ENCODE measurements around the gene NME2. TPM values are rescaled to one million over a fixed set of nuclear protein-coding genes. Genes with fewer than 3 reads are reported as not detected.
A peak's percentile ranks its signal among the peaks of the same experiment; 100 is the strongest.

Gene NME2
- total and polyA plus RNA-seq, 10 of the 15 experiments (the other 5 are each of a cell fraction or from before 2014, with no cell fraction given), result 497 to 1,030 (median 786) TPM

DNA sequence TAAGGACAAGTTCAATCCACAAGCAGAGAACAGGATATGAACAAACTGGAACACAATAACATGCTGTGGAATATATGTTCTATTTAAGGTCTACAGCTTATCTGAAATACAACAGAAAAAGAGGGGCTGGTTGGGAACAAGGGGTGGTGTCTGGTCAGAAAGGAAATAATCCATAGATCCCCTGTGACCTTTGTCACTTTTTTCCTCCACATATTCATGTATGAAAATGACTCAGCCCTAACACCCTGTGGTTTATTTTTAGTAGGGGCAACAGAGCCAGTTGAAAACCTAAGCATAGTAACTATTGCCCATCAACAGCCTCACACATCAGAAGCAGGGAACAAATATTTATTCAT is 33.3 kb upstream of the NME2 start (continued):
- TF ChIP-seq MEF2B (IDR thresholded peaks at IDR 0.05; ENCODE audit: partially characterized antibody, poor library complexity, severe bottlenecking), result peak; percentile 71
- no peak for TF ChIP-seq FOXM1 (IDR thresholded peaks at IDR 0.05; ENCODE audit: low read depth, low read length)
- 0 out of 2 replicates have a peak, but pooled peaks have one; percentile 20 for TF ChIP-seq MTA2 (IDR thresholded peaks at IDR 0.05; ENCODE audit: low read depth)
- TF ChIP-seq IRF4 (IDR thresholded peaks at IDR 0.05; ENCODE audit: low read depth, low read length), result 0 out of 2 replicates have a peak, but pooled peaks have one; percentile 43
- TF ChIP-seq RUNX3 (IDR thresholded peaks at IDR 0.05; ENCODE audit: low read length), result peak; percentile 62
- TF ChIP-seq NR2C2 (IDR thresholded peaks at IDR 0.05; ENCODE audit: borderline replicate concordance, control insufficient read depth, insufficient read length, low read depth), result no peak
- TF ChIP-seq, protein P1, sequence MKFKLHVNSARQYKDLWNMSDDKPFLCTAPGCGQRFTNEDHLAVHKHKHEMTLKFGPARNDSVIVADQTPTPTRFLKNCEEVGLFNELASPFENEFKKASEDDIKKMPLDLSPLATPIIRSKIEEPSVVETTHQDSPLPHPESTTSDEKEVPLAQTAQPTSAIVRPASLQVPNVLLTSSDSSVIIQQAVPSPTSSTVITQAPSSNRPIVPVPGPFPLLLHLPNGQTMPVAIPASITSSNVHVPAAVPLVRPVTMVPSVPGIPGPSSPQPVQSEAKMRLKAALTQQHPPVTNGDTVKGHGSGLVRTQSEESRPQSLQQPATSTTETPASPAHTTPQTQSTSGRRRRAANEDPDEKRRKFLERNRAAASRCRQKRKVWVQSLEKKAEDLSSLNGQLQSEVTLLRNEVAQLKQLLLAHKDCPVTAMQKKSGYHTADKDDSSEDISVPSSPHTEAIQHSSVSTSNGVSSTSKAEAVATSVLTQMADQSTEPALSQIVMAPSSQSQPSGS (IDR thresholded peaks at IDR 0.05; ENCODE audit: low read length), result peak; percentile 62; the same call in 1 of the 2 replicates
- peak; percentile 80 for TF ChIP-seq NR2F1 (conservative IDR thresholded peaks at IDR 0.05)
- TF ChIP-seq, protein P2, sequence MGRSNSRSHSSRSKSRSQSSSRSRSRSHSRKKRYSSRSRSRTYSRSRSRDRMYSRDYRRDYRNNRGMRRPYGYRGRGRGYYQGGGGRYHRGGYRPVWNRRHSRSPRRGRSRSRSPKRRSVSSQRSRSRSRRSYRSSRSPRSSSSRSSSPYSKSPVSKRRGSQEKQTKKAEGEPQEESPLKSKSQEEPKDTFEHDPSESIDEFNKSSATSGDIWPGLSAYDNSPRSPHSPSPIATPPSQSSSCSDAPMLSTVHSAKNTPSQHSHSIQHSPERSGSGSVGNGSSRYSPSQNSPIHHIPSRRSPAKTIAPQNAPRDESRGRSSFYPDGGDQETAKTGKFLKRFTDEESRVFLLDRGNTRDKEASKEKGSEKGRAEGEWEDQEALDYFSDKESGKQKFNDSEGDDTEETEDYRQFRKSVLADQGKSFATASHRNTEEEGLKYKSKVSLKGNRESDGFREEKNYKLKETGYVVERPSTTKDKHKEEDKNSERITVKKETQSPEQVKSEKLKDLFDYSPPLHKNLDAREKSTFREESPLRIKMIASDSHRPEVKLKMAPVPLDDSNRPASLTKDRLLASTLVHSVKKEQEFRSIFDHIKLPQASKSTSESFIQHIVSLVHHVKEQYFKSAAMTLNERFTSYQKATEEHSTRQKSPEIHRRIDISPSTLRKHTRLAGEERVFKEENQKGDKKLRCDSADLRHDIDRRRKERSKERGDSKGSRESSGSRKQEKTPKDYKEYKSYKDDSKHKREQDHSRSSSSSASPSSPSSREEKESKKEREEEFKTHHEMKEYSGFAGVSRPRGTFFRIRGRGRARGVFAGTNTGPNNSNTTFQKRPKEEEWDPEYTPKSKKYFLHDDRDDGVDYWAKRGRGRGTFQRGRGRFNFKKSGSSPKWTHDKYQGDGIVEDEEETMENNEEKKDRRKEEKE (IDR thresholded peaks at IDR 0.05), result no peak
- TF ChIP-seq, protein P3, sequence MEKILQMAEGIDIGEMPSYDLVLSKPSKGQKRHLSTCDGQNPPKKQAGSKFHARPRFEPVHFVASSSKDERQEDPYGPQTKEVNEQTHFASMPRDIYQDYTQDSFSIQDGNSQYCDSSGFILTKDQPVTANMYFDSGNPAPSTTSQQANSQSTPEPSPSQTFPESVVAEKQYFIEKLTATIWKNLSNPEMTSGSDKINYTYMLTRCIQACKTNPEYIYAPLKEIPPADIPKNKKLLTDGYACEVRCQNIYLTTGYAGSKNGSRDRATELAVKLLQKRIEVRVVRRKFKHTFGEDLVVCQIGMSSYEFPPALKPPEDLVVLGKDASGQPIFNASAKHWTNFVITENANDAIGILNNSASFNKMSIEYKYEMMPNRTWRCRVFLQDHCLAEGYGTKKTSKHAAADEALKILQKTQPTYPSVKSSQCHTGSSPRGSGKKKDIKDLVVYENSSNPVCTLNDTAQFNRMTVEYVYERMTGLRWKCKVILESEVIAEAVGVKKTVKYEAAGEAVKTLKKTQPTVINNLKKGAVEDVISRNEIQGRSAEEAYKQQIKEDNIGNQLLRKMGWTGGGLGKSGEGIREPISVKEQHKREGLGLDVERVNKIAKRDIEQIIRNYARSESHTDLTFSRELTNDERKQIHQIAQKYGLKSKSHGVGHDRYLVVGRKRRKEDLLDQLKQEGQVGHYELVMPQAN (conservative IDR thresholded peaks at IDR 0.05), result no peak

Measured in GM12878 (cell line).